ENCODE measurements around the gene FBXL17. TPM values are rescaled to one million over a fixed set of nuclear protein-coding genes. Genes with fewer than 3 reads are reported as not detected.

FBXL17 gene
- total and polyA plus RNA-seq, 2 donors: 12.3 to 13.5 TPM

DNA sequence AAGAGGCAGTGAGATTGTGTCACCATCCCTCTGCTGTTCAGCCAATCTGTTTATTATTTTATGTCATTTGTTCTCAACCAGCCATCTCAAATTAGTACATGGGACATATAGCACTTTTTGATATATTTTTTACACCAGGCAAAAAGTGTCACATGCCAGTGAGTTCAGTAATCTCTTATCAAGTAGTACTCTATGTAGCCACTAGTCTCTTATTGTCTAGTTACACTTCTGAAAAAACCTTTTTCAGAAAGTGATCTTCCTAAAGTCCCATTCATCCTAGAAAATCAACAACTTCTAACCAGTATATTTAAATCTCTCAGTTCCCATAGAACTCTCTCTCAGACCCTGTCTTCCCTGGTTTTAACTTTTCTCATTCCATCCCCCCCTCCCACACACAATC is 321.6 kb downstream of the FBXL17 start:
- Histone ChIP-seq H3K9me3 (ENCODE audit: control insufficient read depth in 2 of 2, insufficient read depth in 1 of 2, low read length in 1 of 2) (no peaks in the 10 kb centered on the region), H3K4me1 (ENCODE audit: control insufficient read depth in 2 of 2, insufficient read depth in 2 of 2, low read length in 2 of 2) (no peaks in the 10 kb centered on the region), H3K36me3 (ENCODE audit: control insufficient read depth in 2 of 2, insufficient read depth in 2 of 2, low read length in 1 of 2) (no peaks in the 10 kb centered on the region), H3K27ac (ENCODE audit: low read depth in 1 of 2, low read length in 1 of 2) (no peak overlapping the region), H3K4me3 (ENCODE audit: low read length in 2 of 2) (no peak overlapping the region), H3K27me3 (ENCODE audit: control insufficient read depth in 2 of 2, insufficient read depth in 1 of 2, low read length in 1 of 2) (no peaks in the 10 kb centered on the region)
- DNase-seq (ENCODE audit: low read depth in 6 of 9, low spot score in 9 of 9): no peak

GRCh38 chr5:108059334-108059733 is 322.6 kb downstream of the FBXL17 start:
- DNase-seq (ENCODE audit: low read depth in 6 of 9, low spot score in 9 of 9): no peak
- WGBS: 98% methylated on average over 3 of the region's 3 CpGs
- no peaks in the 10 kb centered on the region for H3K36me3 ChIP-seq (ENCODE audit: control insufficient read depth in 2 of 2, insufficient read depth in 2 of 2, low read length in 1 of 2)
- no peak overlapping the region for H3K4me3 ChIP-seq (ENCODE audit: low read length in 2 of 2)
- H3K9me3 ChIP-seq (ENCODE audit: control insufficient read depth in 2 of 2, insufficient read depth in 1 of 2, low read length in 1 of 2): no peaks in the 10 kb centered on the region
- H3K27ac ChIP-seq (ENCODE audit: low read depth in 1 of 2, low read length in 1 of 2): no peak overlapping the region
- no peaks in the 10 kb centered on the region for H3K4me1 ChIP-seq (ENCODE audit: control insufficient read depth in 2 of 2, insufficient read depth in 2 of 2, low read length in 2 of 2)
- H3K27me3 ChIP-seq (ENCODE audit: control insufficient read depth in 2 of 2, insufficient read depth in 1 of 2, low read length in 1 of 2): no peaks in the 10 kb centered on the region

DNA sequence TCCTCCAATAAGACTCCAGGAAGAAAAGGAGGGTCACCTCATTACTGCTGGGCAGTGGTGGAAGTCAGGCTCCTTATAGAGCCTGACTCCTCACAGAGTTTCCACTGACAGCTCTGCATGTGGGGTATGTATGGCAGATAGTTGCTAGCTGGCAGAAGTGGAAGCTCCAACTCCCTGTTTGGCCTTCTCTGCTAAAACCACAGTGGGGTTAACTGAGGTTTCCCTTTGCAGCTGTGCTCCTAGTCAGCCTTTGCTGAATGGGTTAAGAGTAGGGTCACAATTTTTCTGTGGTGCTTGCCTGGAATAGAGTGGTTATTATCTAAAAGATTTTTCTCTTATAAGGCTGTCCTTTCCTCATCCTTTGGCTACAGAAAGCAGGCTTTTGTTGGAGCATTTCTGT is 327.5 kb downstream of the FBXL17 start:
- no peaks in the 10 kb centered on the region for H3K36me3 ChIP-seq (ENCODE audit: control insufficient read depth in 2 of 2, insufficient read depth in 2 of 2, low read length in 1 of 2)
- no peak for DNase-seq (ENCODE audit: low read depth in 6 of 9, low spot score in 9 of 9)

GRCh38 chr5:108046955-108047670 is 334.8 kb downstream of the FBXL17 start:
- WGBS: 96% methylated on average over 13 of the region's 13 CpGs
- DNase-seq (ENCODE audit: low read depth in 6 of 9, low spot score in 9 of 9): no peak
- peaks cover 0 to 20% of the 10 kb centered on the region in 2 donors for H3K9me3 ChIP-seq (ENCODE audit: control insufficient read depth in 2 of 2, insufficient read depth in 1 of 2, low read length in 1 of 2)
- H3K27me3 ChIP-seq (ENCODE audit: control insufficient read depth in 2 of 2, insufficient read depth in 1 of 2, low read length in 1 of 2): no peaks in the 10 kb centered on the region
- no peak overlapping the region for H3K27ac ChIP-seq (ENCODE audit: low read depth in 1 of 2, low read length in 1 of 2)
- H3K4me1 ChIP-seq (ENCODE audit: control insufficient read depth in 2 of 2, insufficient read depth in 2 of 2, low read length in 2 of 2): no peaks in the 10 kb centered on the region
- H3K36me3 ChIP-seq (ENCODE audit: control insufficient read depth in 2 of 2, insufficient read depth in 2 of 2, low read length in 1 of 2): no peaks in the 10 kb centered on the region
- H3K4me3 ChIP-seq (ENCODE audit: low read length in 2 of 2): no peak overlapping the region

More for the DNA sequence above, 327.5 kb downstream of the FBXL17 start:
- no peak overlapping the region for H3K4me3 ChIP-seq (ENCODE audit: low read length in 2 of 2)
- H3K27ac ChIP-seq (ENCODE audit: low read depth in 1 of 2, low read length in 1 of 2): no peak overlapping the region
- no peaks in the 10 kb centered on the region for H3K4me1 ChIP-seq (ENCODE audit: control insufficient read depth in 2 of 2, insufficient read depth in 2 of 2, low read length in 2 of 2)
- peaks cover 0 to 6% of the 10 kb centered on the region in 2 donors for H3K9me3 ChIP-seq (ENCODE audit: control insufficient read depth in 2 of 2, insufficient read depth in 1 of 2, low read length in 1 of 2)
- H3K27me3 ChIP-seq (ENCODE audit: control insufficient read depth in 2 of 2, insufficient read depth in 1 of 2, low read length in 1 of 2): no peaks in the 10 kb centered on the region

- H3K4me3 ChIP-seq (ENCODE audit: low read length in 2 of 2): no peak overlapping the region
- DNase-seq (ENCODE audit: low read depth in 6 of 9, low spot score in 9 of 9): no peak
- WGBS: 70% methylated on average over 7 of the region's 7 CpGs
- H3K27ac ChIP-seq (ENCODE audit: low read depth in 1 of 2, low read length in 1 of 2): no peak overlapping the region
- no peaks in the 10 kb centered on the region for H3K9me3 ChIP-seq (ENCODE audit: control insufficient read depth in 2 of 2, insufficient read depth in 1 of 2, low read length in 1 of 2)
- no peaks in the 10 kb centered on the region for H3K36me3 ChIP-seq (ENCODE audit: control insufficient read depth in 2 of 2, insufficient read depth in 2 of 2, low read length in 1 of 2)
- H3K4me1 ChIP-seq (ENCODE audit: control insufficient read depth in 2 of 2, insufficient read depth in 2 of 2, low read length in 2 of 2): no peaks in the 10 kb centered on the region
- no peaks in the 10 kb centered on the region for H3K27me3 ChIP-seq (ENCODE audit: control insufficient read depth in 2 of 2, insufficient read depth in 1 of 2, low read length in 1 of 2)
Observed at GRCh38 chr5:108036482-108036881, 345.4 kb downstream of the FBXL17 start.

DNA sequence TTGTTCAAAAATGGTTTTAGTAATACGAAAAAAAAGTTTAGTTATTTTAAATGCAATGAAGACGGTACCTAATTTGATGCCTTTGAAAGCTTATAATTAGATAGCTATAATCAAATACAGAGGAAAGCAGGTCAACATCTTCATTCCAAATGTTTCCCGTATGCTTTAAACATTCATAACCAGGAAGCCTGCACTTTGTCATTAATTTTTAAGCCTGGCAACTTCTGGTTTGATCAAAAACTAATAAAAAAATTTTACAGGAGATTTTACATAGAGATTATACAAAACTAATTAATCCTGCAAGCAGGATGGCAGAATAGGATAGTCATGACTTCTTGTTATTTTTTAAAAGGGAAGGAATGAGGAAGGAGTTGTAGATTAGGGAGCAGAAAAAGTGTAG is 353.0 kb downstream of the FBXL17 start:
- no peaks in the 10 kb centered on the region for H3K36me3 ChIP-seq (ENCODE audit: control insufficient read depth in 2 of 2, insufficient read depth in 2 of 2, low read length in 1 of 2)

DNA sequence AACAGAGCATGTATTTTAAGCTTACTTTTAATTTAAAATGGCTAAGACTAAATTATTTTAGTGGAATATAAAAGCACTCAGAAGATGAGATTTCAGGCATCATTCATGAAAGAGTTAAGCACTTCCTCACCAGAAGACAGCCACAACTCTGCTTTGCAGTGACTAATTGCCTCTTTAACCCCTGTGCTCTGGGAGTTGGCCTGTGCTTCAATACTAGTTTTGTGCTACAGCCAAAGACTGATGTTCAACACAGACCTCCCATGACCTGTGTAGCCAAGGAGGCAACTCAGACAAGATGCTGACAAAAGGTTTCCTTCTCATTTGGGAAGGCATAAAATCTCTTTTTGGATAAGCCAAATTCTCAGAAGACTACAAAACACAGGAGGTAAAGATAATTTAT is 353.5 kb downstream of the FBXL17 start:
- Histone ChIP-seq H3K36me3 (ENCODE audit: control insufficient read depth in 2 of 2, insufficient read depth in 2 of 2, low read length in 1 of 2) (no peaks in the 10 kb centered on the region), H3K4me3 (ENCODE audit: low read length in 2 of 2) (no peak overlapping the region), H3K4me1 (ENCODE audit: control insufficient read depth in 2 of 2, insufficient read depth in 2 of 2, low read length in 2 of 2) (no peaks in the 10 kb centered on the region), H3K9me3 (ENCODE audit: control insufficient read depth in 2 of 2, insufficient read depth in 1 of 2, low read length in 1 of 2) (no peaks in the 10 kb centered on the region), H3K27ac (ENCODE audit: low read depth in 1 of 2, low read length in 1 of 2) (no peak overlapping the region), H3K27me3 (ENCODE audit: control insufficient read depth in 2 of 2, insufficient read depth in 1 of 2, low read length in 1 of 2) (no peaks in the 10 kb centered on the region)
- no peak for DNase-seq (ENCODE audit: low read depth in 6 of 9, low spot score in 9 of 9)

More for the DNA sequence above, 353.0 kb downstream of the FBXL17 start:
- Histone ChIP-seq H3K4me1 (ENCODE audit: control insufficient read depth in 2 of 2, insufficient read depth in 2 of 2, low read length in 2 of 2) (no peaks in the 10 kb centered on the region), H3K27ac (ENCODE audit: low read depth in 1 of 2, low read length in 1 of 2) (no peak overlapping the region), H3K27me3 (ENCODE audit: control insufficient read depth in 2 of 2, insufficient read depth in 1 of 2, low read length in 1 of 2) (no peaks in the 10 kb centered on the region), H3K4me3 (ENCODE audit: low read length in 2 of 2) (no peak overlapping the region), H3K9me3 (ENCODE audit: control insufficient read depth in 2 of 2, insufficient read depth in 1 of 2, low read length in 1 of 2) (no peaks in the 10 kb centered on the region)
- DNase-seq (ENCODE audit: low read depth in 6 of 9, low spot score in 9 of 9): no peak
- WGBS: 96% methylated on average over 3 of the region's 3 CpGs

DNA sequence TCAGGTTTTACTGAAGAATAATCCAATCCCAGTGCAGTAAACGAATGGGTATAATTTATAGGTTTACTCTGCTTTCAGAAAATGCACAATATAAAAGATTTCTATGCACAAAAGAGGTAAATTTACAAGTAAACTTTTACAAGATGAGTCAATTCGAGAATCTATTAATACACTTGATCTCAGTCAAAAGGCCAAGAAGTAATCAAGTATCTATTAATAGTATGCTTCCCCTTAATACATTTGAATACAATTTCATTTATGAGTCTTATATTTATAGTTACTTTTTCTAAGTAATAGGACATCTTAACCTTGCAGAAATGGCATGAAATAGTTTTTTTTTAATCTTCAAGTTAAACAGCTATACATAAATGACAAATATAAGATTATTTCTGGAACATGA is 355.9 kb downstream of the FBXL17 start:
- Histone ChIP-seq H3K36me3 (ENCODE audit: control insufficient read depth in 2 of 2, insufficient read depth in 2 of 2, low read length in 1 of 2) (no peaks in the 10 kb centered on the region), H3K27ac (ENCODE audit: low read depth in 1 of 2, low read length in 1 of 2) (no peak overlapping the region), H3K9me3 (ENCODE audit: control insufficient read depth in 2 of 2, insufficient read depth in 1 of 2, low read length in 1 of 2) (no peaks in the 10 kb centered on the region), H3K27me3 (ENCODE audit: control insufficient read depth in 2 of 2, insufficient read depth in 1 of 2, low read length in 1 of 2) (no peaks in the 10 kb centered on the region), H3K4me1 (ENCODE audit: control insufficient read depth in 2 of 2, insufficient read depth in 2 of 2, low read length in 2 of 2) (no peaks in the 10 kb centered on the region), H3K4me3 (ENCODE audit: low read length in 2 of 2) (no peak overlapping the region)
- DNase-seq (ENCODE audit: low read depth in 6 of 9, low spot score in 9 of 9): no peak
- WGBS: 96% methylated on average over 2 of the region's 2 CpGs

- H3K4me1 ChIP-seq (ENCODE audit: control insufficient read depth in 2 of 2, insufficient read depth in 2 of 2, low read length in 2 of 2): no peaks in the 10 kb centered on the region
- H3K27ac ChIP-seq (ENCODE audit: low read depth in 1 of 2, low read length in 1 of 2): no peak overlapping the region
- no peaks in the 10 kb centered on the region for H3K36me3 ChIP-seq (ENCODE audit: control insufficient read depth in 2 of 2, insufficient read depth in 2 of 2, low read length in 1 of 2)
- H3K9me3 ChIP-seq (ENCODE audit: control insufficient read depth in 2 of 2, insufficient read depth in 1 of 2, low read length in 1 of 2): no peaks in the 10 kb centered on the region
- H3K27me3 ChIP-seq (ENCODE audit: control insufficient read depth in 2 of 2, insufficient read depth in 1 of 2, low read length in 1 of 2): no peaks in the 10 kb centered on the region
- 100% methylated on average over 1 of the region's 1 CpG for WGBS
- no peak for DNase-seq (ENCODE audit: low read depth in 6 of 9, low spot score in 9 of 9)
- H3K4me3 ChIP-seq (ENCODE audit: low read length in 2 of 2): no peak overlapping the region
Observed at GRCh38 chr5:108024986-108025385, 356.9 kb downstream of the FBXL17 start.
